GM18519 (cell line): ENCODE data around the gene RAB5IF.
"Not testable (repeated sequence)": the region's sequence is repeated elsewhere in the genome, so short reads cannot be mapped to it uniquely, and the experiment has no call there.

Source experiments
- ATAC-seq: cut with Tn5 transposase; IDR thresholded peaks from one replicate; pipeline ENCODE4 v1.9.1; 2021; ENCODE audit warnings: mild to moderate bottlenecking, moderate library complexity; ENCODE audit not compliant: unreplicated experiment, low FRiP score

Gene RAB5IF

DNA sequence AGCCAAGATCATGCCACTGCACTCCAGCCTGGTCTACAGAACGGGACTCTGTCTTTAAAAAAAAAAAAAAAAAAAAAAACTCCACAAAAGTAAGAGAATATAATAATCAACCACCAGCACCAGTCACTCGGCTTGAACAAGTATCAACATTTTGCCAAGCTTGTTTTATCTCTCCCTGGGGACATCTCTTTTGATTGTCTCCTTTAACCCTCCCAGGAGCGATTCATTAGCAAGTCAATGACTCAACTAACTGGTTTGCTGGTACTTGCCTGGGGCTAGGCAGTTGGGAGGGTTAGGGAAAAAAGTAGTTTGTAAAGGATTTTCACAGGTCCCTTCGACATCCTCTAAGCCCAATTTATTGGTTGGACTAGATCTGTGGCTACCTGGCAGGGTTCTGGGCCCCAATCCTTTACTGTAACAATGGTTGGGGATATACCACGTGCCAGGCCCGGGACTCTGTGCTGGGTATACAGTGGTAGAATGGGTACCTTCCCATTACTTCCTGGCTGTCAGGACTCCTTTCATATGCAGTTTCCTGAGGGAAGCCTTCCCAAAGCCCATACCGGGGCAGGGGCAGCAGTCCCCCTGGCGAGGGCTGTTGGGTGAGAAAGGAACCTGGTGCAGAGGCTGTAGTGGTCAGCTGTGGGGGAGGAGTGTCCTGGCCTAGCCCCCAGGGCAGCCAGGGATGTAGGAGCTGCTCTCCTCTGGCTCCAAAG, 20.0 kb upstream of the RAB5IF start:
- ATAC-seq, result no peak

DNA sequence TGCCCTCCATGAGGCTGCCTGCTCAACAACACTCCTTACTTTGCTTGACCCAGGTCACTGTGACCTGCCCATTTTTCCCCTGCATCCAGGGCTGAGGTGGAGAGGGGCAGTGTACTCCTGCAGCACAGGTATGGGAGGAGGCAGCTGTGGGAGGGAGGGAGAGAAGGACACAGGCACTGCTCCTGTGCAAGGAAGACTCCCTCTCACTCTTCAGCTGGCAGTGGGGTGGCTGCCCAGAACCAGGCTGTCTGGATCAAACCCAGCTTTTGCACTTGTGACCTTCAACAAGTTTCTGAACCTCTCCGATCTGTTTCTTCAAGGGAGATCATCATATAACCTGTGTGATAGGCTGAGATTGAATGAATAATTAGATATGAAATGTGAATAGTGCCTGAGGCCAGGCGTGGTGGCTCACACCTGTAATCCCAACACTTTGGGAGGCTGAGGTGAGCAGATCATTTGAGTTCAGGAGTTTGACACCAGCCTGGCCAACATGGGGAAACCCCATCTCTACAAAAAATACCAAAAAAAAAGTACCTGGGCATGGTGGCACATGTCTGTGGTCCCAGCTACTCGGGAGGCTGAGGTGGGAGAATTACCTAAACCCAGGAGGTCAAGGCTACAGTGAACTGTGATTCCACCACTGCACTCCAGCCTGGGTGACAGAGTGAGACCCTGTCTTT, 18.1 kb upstream of the RAB5IF start:
- no peak for ATAC-seq

DNA sequence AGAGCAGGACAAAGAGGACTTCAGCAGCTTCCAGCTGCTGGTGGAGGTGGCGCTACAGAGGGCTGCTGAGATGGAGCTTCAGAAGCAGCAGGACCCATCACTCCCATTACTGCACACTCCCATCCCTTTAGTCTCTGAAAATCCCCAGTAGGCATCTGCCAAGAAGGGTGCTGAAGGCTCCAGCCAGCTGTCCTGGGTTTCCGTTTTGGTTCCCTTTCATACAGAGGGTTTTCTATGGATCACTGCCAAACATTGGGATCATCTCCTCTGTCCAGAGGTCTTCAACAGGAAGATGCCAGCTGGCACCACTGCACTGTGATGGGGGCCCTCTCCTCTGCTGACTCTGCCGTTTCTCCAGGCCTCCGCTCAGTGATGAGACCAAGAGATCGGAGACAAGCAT, 14.3 kb upstream of the RAB5IF start:
- ATAC-seq, result no peak

DNA sequence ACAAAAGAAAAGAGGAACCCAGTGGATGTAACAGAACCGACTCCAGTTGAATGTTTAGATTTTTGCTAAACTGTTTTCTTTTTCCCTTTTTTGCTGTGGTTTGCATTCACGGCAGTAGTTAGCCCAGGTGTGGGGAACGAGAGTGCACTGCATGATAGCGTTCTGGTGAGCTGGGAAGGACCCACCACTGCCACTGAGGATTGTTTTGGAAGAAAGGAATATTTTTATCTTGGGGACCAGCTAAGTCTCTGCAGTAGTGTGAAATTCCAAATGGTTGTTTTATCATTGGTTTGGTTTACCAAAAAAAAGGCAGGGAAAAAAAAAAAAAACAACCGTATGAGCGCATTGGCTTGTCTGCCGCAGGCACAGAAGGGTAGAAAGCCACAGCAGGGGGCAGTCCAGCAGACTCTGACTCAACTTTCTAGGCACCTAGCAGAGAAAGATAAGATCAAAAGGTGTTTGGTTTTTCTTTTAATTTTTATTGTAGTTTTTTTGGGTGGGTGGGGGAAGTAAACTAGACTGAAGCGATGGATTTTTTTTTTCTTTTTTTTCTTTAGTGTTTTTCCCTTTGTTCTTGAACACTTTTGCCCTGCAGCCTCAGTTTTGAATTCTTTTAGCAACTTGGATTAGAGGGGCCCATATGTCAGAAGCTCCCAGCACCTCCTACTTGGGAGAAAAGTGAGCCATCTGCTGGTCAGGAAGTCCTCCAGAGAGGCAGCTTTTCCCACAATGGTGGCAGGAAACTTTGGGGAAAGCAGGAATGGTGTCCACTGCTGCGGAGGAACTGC, 13.5 kb upstream of the RAB5IF start:
- ATAC-seq, result no peak

DNA sequence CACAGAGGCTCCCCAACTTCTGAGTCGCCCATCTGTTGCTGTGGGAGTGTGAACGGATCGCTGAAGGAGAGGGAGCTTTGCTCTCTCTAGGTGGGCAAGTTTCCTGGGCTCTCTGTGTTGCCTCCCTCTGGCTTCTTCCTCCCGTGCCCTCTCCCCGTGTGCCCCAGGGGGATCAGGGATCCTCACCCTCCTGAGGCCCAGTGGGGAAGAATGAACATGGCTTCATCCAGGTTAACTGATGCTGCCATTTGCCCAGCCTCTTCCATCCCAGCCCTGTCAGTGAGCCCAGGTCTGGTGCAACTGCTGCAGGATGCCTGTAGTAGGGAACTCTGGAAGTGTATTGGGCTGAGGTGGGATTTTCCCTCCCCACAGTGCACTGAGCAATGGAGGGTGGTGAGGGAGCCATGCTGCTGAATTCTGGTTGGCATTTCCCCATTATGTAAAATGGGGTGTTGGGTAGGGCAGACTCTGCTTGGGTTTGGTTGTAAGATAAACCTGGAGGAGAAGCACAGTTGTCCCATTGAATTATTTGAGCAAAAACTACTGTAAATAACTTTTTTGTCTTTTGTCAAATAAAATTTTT, 12.1 kb upstream of the RAB5IF start:
- no peak for ATAC-seq

DNA sequence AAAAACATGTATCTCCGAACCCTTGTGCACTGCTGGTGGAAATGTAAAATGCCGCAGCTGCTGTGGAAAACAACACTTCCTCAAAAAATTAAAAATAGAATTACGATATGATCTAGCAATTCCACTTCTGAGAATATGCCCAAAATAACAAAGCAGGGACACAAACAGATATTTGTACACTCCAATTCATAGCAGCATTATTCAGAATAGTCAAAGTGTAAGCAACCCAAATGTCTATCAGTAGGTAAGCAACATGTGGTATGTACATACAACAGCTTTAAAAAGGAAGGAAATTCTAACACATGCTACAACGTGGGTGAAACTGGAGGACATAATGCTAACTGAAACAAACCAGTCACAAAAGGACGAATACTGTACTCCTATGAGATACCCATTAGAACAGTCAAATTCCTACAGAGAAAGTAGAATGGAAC, 5.7 kb upstream of the RAB5IF start:
- ATAC-seq, result no peak

DNA sequence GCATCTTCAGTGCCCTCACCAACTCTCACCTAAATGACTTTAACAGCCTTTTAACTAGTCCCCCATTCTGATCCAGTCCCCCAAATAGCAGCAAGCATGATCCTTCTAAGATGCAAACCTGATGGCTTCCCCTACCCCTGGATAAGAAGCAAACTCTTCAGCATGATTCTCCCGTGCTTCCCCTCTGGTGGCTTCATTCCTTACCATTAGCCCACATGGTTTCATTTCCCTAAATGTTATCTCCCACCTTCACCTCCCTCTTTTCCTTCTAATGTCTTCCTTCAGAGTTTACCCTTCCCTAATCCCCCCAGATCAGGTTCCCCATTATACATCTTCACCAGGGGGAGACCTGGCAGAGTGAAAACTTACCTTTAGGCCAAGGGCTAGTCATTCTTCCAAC, 4.0 kb upstream of the RAB5IF start:
- ATAC-seq, result no peak

DNA sequence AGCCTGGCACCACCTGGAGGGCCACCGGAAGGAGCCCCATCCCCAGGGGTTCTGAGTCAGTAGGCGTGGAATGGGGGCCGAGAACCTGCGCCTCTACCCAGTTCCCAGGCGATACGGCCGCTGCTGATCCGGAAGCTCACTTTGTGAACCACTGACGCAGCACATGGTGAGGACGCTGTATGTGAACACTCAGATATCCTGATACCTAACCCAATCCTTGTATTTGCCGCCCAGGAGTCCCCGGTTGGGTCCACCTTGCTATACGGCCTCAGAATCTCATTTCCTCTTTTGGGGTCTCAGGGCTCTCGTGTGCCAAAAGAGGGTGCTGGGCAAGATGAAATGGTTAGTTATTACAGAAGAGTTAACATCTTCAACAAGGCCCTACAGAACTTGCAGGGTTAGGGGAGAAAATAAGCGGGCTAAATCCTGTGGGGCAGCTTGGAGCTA, 604 bp upstream of the RAB5IF start:
- peak; percentile 21 for ATAC-seq

DNA sequence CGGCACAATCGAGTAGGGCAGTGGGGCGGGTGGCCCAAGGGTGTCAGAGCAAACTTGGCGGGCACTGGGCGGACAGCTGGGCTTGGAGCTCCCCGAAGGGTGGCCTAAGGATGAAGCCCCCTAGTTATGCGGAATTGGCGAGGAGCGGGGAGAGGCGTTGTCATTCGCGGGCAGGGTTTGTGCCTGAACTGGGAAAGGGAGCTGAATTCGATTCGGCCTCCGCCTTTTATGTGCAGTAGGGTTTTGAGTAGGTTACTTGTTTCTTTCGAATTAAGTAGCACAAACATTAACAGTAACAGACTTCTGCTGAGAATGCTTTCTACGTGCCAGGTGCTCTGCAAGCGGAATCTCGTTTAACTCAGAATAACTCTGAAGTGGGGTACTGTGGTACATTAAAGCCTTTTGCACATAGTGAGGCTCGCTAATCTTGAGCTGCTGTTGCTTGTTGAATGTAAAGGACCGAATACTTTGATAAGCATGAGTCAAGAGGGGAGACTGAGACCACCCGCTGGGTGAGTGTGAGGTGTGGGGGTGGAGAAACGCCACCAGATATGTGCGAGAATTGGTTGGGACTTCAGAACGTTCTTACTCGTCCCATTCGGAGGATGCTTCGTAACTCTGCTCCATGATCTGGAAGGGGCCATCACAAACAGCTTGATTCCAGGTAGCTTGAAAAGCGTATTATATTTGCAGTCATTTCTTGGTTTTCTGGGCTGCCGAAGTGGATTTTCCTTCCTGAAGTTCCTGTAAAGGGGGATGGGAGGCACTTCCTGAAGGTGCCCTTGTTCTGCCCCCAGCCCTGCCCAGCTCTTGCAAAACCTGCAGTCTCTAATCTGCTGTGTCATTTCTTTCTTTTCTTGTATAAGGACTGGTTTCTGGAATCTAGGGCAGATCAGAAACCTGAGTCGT, 833 bp downstream of the RAB5IF start:
- ATAC-seq, result no peak

DNA sequence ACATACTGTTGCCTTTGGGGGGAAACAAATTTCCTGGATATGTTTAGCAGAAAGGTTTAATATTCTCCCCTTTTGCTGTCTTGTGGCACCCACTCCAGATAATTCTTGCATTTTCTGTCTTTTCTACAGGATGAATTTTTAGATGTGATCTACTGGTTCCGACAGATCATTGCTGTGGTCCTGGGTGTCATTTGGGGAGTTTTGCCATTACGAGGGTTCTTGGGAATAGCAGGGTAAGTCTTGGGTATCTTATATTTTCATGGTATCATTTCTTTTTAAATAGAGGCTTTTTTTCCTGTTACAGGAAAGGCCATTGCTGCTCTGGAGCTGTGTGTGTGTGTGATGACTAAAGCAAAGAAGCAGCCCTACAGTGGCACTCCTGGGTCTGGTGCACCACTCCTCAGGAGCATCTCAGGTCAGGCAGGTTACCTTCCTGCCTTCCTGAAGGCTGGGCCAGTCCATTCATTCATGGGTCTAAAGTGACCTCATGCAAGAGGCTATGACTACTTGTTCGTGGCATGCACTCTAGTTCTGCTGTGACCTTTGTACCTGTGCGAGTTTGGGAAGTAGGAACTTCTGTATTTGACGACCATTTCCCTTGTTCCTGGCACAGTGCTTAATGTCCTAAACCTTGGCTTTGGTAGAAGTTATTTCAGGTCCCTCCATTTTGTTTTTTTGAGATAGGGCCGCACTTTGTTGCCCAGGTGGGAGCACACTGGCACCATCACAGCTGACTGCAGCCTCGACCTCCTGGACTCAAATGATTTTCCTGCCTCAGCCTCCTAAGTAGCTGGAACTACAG, 2.2 kb downstream of the RAB5IF start:
- ATAC-seq, result no peak

DNA sequence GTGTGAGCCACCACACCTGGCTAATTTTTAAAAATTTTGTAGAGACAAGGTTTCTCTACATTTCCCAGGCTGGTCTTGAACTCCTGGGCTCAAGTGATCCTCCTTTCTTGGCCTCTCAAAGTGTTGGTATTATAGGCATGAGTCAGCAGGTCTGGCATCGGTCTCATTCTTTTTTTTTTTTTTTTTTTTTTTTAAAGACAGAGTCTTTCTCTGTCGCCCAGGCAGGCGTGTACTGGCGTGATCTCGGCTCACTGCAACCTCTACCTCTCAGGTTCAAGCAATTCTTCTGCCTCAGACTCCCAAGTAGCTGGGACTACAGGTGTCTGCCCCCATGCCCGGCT, 2.8 kb downstream of the RAB5IF start:
- not testable (repeated sequence) for ATAC-seq

DNA sequence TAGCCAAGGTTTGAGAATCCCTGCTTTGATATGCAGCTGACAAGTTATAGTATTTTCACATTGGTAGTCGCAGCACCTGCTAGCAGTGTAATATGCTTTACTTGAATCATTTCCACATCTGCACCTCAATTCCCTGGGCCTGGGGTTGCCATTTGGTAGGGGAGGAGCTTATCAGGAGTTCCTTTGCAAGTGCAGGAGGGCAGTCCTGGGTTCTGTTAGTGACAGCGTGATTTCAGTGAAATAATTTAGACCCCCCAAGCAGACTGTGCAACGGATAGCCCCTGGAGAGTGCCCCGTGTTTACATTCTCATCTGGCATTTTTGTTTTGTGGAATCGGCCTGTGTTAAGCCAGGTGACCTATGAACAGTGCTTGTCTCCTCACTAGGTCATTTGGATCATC, 6.0 kb downstream of the RAB5IF start:
- no peak for ATAC-seq

DNA sequence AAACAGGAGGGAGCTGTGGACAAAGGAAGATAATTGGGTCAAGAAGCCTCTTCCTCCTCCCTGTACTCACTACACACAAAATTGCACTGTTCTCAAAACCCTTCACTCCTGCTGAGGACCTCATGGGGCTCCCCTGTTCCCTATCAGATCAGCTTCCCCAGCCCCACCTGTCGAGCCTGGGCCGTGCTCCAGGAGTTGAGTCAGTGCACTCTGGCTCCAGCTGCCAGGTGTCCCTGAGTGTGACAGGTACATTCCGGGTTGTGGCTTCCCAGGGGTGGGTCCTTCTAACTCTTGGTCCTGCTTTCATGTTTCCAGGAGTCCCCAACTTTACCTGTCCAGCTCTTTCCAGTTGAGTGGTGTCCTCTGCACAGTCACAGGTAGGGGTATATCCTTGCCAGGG, 8.4 kb downstream of the RAB5IF start:
- no peak for ATAC-seq

DNA sequence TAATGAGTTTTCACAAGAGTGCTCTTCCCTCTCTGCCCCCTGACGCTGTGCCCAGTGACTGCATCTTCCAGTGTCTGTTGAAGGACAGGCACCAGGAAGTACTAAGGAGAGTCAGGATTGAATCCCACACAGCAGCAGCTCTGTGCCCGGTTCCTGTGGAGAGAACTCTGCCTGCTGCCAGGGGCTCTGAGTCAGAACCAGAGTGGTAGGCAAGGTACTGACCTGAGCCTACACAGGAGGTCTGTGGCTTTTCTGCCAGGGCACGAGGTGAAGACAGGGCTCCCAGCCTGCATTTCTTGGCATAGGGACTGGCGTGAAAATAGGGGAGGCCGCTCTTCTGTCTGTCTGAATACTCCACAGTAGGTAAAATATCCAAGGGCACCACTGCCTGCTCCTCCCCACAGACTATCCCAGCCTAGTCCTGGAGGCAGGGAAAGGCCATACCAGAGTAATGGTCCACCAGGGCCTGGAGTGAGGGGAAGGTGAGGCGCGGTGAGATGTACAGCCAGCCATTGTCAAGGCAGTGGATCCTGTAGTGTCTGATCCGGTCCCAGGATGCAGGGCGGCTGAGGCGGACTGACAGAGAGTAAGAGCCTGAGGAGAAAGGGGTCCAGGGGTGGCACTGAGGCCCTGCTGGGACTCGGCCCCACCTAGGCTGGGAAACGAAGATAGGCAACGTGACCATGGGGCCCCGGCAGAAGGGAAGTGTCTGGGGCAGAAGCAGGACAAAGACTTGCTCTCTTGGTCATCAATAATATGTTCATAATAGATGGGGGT, 9.4 kb downstream of the RAB5IF start:
- ATAC-seq, result no peak

DNA sequence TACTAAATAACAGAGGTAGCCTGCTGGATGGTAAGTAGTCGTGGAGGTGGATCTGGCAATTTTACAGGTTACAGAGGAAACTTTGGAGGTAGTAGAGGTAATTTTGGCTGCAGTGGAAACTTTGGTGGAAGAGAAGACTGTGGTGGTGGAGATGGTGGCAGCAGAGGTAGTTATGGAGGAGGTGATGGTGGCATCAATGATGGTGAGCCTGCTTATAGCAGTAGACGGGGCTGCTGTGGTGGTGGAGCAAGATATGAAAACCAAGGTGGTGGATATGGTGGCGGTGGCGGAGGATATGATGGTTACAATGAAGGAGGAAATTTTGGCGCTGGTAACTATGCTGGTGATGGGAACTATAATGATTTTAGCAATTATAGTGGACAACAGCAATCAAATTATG, 15.3 kb downstream of the RAB5IF start:
- no peak for ATAC-seq

DNA sequence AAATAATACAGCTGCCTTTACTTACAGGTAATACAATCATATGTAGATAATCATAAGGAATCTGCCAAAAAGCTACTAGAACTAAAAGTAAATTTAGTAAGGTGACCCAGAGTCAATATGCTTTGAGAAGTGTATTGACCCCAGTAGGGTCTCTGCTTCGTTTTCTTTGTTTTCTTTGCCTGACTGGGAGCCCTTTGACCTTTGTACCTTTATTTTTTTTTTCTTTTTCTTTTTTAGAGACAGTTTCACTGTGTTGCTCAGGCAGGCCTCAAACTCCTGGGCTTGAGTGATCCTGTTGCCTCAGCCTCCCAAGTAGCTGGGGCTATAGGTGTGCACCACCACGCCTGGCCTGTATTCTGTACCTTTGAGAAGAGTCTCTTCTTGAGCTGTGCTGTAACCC, 17.9 kb downstream of the RAB5IF start:
- no peak for ATAC-seq

DNA sequence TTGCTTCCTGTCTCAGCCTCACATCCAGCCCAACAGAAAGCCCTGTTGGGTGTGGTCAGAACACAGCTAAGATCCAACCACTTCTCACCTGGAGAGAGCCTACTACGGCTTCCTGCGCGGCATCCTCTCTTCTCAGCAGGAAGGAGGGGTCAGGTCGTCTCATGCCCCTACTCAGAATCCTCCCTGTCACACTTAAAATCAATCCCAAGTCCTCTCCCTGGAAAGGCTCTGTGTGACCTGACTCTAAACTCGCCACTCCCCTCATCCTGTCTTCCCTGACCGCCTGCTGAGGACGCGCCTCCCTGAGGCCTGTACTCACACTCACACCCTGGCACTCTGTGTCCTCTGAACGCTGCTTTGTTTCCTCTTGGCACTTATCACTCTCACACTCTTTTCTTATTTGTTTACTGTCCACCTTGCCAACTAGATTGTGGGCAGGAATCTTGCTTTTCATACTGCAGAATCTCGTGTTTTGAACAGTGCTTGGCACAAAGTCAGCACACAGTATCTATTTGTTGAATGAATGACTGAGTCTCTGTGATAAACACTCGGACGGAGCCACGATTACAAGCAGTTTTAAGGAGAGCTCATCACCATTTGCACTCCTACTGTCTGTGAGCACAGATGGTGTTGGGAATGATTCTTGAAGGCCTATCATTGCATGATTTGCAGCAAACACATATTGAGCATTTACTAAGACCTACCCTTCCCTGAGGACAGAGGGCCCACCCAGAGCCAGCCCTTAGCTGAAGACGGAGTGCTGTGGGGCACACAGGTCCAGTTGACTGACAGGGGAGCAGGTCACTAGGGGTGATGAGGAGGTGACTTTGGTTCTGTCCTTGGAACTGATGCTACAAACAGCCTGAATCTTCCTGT, 18.7 kb downstream of the RAB5IF start:
- ATAC-seq, result no peak

DNA sequence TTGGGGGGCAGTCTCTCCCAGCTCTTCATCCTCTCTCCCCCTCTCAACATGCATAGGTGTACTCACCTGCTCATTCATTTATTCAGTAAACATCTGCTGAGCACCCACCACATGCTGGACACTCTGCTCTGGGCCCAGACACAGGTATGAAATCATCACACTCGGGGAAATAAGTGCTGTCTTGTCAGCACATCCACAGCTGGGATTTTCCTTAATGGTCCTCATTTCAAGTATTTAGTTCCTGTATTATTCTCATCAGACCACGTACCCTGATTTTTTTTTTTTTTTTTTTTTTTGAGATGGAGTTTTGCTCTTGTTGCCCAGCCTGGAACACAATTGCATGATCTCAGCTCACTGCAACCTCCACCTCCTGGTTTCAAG, 19.4 kb downstream of the RAB5IF start:
- ATAC-seq, result no peak
